GM12892 (cell line): ENCODE data around the gene ATAD3A.

Experiments used
- DNase-seq: peaks from one replicate; pipeline ENCODE4 v3.0.0; 2011; ENCODE audit not compliant: insufficient read length
- FAIRE-seq: peaks from 2 replicates; lab custom pipeline; 2011; peaks lifted over from hg19 to GRCh38; lab: Jason Lieb, UNC
- POLR2A ChIP-seq: IDR thresholded peaks from 2 replicates; pipeline ENCODE4 v1.6.1; 2011; ENCODE audit warnings: low read depth, low read length, control low read depth
- POLR2AphosphoS5 ChIP-seq: IDR thresholded peaks from 2 replicates; pipeline ENCODE4 v1.6.1; 2011; ENCODE audit warnings: low read depth, low read length, control low read depth
- TAF1 ChIP-seq: IDR thresholded peaks from 2 replicates; pipeline ENCODE4 v1.6.1; 2011; ENCODE audit warnings: low read depth, mild to moderate bottlenecking, control low read depth, low read length, borderline replicate concordance

ATAD3A gene

GRCh38 chr1:1582585-1583346 lies 70.8 kb downstream of the ATAD3A start:
- no peak for FAIRE-seq
- no peak for TF ChIP-seq TAF1
- DNase-seq = no peak

DNA sequence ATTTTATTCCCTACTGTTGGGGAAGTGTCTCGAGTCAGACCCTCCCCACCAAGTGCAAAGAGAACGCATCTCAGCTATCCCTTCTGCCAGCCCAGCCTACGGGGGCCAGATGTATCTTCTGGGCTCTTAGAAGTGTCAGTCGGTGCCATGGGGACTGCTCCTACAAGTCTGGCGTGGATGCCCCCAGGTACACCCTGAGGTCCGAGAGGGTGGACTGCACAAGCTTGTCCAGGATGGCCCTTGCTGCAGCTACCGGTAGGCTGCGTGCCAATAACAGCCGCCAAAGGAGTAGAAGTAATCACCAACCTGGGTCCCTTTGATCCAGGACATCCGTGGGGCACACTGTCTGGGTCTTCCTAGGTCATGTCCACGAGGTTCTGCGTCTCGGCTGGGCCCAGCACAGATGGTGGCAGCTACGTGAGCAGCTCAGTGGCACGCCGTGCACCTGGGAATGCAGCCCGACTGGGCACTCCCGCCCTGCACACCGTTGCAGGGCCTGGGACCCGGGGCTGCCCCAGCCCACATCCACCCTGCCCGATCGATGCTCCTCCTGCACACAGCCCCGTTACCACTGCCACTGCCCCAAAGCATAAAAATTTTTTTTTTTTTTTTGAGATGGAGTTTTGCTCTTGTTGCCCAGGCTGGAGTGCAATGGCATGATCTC lies 71.5 kb downstream of the ATAD3A start:
- DNase-seq (no peak), FAIRE-seq (no peak)
- TF ChIP-seq POLR2A = no peak
- no peak for TF ChIP-seq POLR2AphosphoS5
- no peak for TF ChIP-seq TAF1
